Uterus (tissue), 2 donors: ENCODE measurements around the gene ALS2.

ENCODE experiments used
- POLR2A ChIP-seq, 2 donors: fragments of 450-650 bp; IDR thresholded peaks; one replicate each; pipeline ENCODE4 v1.6.1; 2016; ENCODE audit warnings: antibody characterized with exemption in 2 of 2, mild to moderate bottlenecking in 1 of 2, moderate library complexity in 1 of 2
- TF ChIP-seq, protein P1 (sequence below), 4 experiments: fragments of 200-600 bp in 2 of 4; fragments of 450-650 bp in 2 of 4; sonication (generic) in 2 of 4; IDR thresholded peaks; one replicate each; pipeline ENCODE4 v1.5.1; 2016 to 2019; ENCODE audit warnings: antibody characterized with exemption in 4 of 4, mild to moderate bottlenecking in 2 of 4, moderate library complexity in 1 of 4

DNA sequence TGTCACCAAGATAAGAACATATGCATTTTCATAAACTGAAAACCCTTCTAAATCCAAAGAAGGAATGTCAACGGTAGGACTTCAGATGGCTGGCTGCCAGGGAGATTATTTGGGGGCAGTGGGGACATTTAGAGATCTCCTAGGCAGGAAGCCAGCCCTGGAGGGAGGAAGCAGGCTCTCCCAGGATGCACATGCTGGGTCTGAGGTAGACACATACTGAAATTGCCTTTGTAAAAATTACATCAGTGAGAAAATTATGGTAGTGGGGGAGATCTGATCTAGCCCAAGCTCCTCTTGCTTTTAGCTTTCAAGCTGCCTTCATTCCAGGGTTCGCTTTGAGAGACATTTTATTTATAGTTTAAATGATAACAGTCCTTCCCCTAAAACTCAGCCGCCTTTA is 106.4 kb downstream of the ALS2 start:
- TF ChIP-seq, protein P1, sequence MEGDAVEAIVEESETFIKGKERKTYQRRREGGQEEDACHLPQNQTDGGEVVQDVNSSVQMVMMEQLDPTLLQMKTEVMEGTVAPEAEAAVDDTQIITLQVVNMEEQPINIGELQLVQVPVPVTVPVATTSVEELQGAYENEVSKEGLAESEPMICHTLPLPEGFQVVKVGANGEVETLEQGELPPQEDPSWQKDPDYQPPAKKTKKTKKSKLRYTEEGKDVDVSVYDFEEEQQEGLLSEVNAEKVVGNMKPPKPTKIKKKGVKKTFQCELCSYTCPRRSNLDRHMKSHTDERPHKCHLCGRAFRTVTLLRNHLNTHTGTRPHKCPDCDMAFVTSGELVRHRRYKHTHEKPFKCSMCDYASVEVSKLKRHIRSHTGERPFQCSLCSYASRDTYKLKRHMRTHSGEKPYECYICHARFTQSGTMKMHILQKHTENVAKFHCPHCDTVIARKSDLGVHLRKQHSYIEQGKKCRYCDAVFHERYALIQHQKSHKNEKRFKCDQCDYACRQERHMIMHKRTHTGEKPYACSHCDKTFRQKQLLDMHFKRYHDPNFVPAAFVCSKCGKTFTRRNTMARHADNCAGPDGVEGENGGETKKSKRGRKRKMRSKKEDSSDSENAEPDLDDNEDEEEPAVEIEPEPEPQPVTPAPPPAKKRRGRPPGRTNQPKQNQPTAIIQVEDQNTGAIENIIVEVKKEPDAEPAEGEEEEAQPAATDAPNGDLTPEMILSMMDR (IDR thresholded peaks at IDR 0.05): no peak
- TF ChIP-seq POLR2A (IDR thresholded peaks at IDR 0.05): no peak
